Activated CD8-positive, alpha-beta memory T cell treated with anti-CD3 and anti-CD28 coated beads for 24 hours (primary cell): ENCODE measurements around the gene MED15.
A peak's percentile ranks its signal among the peaks of the same experiment; 100 is the strongest.
"Not testable (repeated sequence)": the region's sequence is repeated elsewhere in the genome, so short reads cannot be mapped to it uniquely, and the experiment has no call there.

Experiments used
- DNase-seq: peaks from one replicate; pipeline ENCODE4 v3.0.0-alpha.2; 2020

MED15 gene

GRCh38 chr22:20607157-20607907 is 99.9 kb downstream of the MED15 start:
- no peak for DNase-seq

DNA sequence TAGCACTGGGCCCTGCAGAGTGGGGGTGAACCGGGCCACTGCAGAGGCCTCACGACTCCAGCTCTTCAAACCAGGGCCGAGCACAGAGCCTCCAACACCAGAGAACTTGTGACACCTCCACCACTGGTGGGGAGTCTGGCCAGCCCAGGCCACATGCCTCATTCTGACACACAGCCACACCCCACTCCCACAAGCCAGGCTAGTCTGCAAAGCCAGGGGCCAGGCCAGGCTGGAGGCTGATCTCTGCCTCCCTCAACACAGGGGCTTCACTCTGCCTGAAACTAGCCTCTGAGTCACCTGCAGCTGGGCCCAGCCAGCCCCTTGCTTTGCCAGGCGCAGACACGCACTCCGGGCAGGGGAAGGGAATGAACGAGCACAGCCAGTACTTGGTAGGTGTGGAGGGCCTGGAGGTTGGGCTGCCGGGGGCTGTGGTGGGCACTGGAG is 102.9 kb downstream of the MED15 start:
- DNase-seq, result no peak

GRCh38 chr22:20610757-20611156 is 103.3 kb downstream of the MED15 start:
- no peak for DNase-seq

DNA sequence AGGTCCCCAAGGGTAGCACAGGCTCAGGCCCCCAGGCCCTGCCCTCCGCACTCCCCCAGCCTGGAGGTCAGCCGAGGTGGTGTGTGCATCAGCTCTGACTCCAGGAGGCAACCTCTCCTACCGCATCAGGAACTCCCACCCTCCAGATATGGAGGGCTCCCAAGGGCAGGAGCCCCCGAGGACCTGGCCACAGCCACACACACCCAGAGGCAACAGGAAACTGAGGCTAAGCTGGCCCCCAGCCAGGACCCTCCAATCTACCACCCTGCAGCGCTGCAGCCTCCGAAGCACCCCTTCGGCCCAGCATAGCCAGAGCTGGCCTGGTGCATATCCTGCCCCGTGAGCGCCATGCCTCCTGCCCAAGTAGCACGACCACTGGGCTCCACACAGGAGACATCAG is 104.0 kb downstream of the MED15 start:
- no peak for DNase-seq

- no peak for DNase-seq
These were observed 105.9 kb downstream of the MED15 start for GRCh38 chr22:20613301-20613700.

- no peak for DNase-seq
These were observed 107.6 kb downstream of the MED15 start for GRCh38 chr22:20615021-20615420.

DNA sequence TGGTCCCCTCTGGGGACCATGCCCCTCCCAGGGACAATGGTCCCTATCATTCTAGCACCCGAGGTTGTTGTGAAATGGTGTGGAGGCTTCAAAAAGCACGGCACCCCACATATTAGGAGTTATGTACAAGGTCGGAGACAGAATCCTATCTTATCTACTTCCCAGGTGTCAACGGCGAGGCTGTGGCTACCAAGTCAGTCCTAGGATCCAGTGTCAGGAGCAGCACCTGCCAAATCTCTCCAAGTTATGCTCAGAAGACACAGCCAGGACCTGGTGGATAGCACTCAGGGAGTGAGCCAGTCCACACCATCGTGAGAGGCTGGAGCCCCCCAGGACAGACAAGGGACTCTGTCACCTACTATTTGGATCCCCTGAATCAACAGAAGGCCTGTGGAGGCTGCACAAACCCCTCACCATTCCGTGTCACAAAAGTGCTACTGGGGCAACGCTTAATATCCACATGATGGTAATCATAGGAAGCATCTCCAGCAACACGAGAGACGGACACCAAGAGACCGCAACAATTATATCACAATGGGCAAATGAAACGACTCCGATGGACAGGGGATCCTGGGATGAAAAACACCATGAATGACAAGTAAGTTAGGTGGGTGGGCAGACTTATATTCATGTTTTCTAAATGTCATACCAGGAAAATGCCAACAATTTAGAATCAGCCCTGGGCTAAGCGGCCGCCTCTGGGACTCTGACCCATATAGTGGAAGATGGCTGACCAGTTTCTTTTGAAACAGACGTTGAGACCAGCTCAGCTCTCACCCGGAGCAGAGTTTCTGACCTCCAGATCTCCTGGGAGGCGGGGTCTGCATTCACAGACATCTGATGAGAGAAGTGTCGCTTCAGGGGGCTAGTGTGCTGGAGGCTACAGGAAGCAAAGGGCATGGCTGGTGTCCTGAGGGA is 108.4 kb downstream of the MED15 start:
- no peak for DNase-seq

DNA sequence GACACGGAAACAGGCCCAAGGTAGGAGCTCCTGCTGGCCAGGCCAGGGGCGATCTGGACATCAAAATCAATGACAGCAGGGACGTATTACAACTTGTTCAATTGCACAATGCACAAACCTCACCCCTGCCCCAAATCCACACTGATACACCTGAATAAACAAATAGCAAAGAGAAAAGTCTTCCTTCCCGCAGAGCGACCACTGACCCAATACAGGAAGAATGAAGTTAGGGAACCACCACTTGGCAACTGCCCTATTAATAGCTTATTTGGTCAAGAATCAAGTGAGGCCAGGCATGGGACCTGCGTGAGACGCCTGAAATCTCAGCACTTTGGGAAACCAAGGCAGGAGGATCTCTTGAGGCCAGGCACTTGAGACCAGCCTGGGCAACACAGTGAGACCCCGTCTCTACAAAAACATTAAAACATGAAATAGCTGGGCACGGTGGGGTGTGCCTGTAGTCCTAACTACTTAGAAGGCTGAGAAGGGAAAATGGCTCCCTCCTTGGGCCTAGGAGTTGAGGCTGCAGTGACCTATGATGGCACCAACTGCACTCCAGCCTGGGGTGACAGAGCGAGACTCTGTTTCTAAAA is 109.1 kb downstream of the MED15 start:
- no peak for DNase-seq

GRCh38 chr22:20618488-20618887 is 111.1 kb downstream of the MED15 start:
- no peak for DNase-seq

DNA sequence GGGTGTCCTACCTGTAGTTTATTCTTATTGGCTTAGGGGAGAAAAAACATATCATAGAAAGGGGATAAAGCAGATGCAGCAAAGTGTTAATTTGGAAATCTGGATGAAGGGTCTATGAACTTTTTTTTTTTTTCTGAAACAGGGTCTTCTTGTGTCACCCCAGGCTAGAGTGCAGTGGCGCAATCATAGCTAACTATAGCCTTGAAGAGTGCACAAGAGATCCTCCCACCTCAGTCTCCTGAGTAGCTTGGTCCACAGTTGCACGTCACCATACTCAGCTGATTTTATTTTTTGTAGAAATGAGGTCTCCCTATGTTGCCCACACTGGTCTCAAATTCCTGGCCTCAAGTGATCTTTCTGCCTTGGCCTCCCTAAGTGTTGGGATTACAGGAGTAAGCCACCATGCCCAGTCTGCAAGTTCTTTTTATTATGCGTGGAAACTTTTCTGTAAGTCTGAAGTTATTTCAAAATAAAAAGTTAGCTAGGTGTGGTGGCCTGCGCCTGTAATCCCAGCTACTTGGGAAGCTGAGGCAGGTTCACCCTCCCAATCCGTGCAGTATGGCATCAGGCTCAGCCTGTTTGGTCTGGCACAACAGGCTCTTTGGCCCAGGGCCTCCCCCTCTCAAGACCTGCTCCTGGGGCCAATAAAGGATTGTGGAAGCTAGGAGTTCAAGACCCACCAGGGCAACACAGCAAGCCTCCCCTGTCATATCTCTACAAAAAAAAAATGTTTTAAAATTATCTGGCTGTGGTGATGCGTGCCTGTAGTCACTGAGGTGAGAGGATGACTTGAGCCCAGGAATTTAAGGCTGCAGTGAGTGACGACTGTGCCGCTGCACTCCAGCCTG is 111.9 kb downstream of the MED15 start:
- no peak for DNase-seq

DNA sequence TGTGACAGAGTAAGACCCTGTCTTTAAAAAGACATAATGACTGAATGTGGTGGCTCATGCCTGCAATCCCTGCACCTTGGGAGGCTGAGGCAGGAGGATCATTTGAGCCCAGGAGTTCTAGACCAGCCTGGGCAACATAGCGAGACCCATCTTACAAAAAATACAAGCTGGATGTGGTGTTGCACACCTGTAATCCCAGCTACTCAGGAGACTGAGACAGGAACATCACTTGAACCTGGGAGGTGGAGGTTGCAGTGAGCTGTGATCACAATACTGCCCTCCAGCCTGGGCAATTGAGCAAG is 112.4 kb downstream of the MED15 start:
- DNase-seq, result not testable (repeated sequence)

GRCh38 chr22:20621162-20621561 is 113.8 kb downstream of the MED15 start:
- no peak for DNase-seq

DNA sequence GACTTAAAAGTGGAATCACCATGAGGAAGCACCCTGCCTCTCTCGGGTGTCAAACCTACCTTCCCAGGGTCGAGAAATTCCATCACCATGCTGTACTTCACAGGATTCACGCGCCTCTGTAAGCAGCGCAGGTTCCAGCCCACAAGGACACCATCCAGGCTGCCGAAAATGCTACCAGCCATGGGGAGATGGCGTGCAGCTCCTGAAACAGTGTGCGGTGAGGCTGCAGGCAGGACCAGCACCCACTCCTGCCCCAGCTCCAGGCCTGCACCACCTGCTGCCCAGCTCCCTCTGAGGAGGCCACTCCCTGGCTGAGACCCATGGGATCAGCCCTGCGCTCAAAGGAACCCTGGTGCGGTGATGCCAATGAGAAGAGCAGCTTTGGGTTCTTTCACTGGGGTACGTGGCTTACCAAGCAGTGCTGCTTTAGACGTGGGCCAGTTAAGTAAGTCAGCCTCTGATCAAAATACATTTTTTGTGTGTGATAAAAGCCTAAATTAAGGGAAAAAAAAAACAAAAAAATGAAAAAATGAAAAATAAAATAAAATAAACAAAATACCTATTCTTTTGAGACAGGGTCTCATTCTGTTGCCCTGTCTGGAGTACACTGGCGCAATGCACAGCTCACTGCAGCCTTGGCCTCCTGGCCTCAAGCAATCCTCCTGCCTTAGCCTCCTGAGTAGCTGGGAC is 115.4 kb downstream of the MED15 start:
- DNase-seq, result no peak

DNA sequence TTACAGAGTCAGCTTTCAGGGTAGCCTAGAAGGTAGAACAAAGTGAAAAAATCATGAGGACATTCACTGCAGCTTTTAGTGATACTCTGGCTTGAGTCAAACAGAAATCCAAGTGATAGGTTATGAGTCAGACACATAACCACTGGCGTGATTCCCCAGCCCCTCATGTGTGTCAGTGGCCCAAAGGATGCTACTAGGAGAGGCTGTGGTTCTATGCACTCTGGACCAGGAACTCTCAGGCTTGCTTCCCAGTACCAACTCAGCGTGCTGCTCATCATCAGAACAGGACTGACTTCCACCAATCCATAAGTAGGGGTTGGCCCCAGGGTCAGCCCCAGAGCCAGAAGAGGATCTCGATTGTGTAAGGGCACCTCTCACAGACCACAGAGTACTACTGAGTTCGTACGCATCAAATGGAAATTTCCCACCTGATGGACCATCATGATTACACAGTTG is 116.8 kb downstream of the MED15 start:
- DNase-seq, result peak; percentile 75

DNA sequence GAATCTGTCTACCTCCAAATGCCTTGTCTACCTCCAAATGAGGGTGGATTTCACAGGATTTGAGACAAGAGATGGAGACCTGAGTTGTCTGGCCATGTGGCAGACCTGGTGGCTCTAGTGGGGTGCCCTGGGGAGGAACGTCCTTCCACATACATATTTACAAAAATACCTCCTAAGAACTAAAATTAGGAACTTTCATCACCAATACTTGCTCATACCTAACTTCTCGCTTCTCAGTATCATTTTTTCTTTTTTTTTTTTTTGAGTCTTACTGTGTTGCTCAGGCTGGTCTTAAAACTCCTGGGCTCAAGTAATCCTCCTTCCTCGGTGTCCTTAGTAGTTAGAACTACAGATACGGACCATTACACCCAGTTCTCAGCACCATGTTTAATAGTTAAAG is 117.9 kb downstream of the MED15 start:
- DNase-seq, result no peak

DNA sequence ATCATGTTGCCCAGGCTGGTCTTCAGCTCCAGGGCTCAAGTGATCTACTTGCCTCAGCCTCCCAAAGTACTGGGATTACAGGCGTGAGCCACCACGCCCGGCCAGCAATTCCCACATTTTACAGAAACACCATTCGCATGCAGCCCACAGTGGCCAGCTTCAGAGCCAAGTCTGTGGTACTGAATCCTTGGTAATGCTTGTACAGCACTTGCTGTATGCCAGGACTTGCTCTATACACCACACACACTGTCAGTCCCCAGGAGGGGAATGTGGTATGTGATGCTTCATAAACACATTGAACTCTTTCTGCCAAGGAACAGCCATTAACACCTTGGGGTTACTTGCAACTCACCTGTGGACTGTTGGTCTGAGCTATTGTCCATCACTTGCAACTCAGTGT is 119.4 kb downstream of the MED15 start:
- no peak for DNase-seq

GRCh38 chr22:20627432-20627831 is 120.0 kb downstream of the MED15 start:
- DNase-seq, result no peak

- DNase-seq, result no peak
These were observed 120.9 kb downstream of the MED15 start for GRCh38 chr22:20628081-20628939.

DNA sequence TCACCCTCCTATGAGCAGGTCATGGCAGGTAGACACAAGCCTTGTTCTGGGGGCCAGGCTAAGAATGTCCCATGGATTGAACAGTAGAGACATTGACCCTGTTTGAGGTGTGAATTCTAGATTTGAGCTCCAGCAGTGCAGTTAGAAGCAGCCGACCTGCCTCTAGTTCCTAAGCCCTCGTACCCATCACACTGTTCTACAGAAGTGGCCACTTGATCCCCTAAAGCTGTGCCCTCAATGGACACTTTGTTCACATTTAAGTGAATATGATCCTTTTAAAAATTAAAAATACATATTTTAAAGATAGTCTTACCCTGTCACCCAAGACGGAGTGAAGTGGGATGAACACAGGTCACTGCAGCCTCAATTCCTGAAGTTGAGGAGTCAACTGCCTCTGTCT is 122.0 kb downstream of the MED15 start:
- no peak for DNase-seq

- no peak for DNase-seq
These were observed 123.6 kb downstream of the MED15 start for GRCh38 chr22:20630873-20631617.
